ENCODE measurements around the gene CDYL. TPM values are rescaled to one million over a fixed set of nuclear protein-coding genes. Genes with fewer than 3 reads are reported as not detected.
A peak's percentile ranks its signal among the peaks of the same experiment; 100 is the strongest.

Gene CDYL
- total and polyA plus RNA-seq, 2 of the 4 experiments (the other 2 are of a cell fraction): 14.2 to 92.1 TPM

DNA sequence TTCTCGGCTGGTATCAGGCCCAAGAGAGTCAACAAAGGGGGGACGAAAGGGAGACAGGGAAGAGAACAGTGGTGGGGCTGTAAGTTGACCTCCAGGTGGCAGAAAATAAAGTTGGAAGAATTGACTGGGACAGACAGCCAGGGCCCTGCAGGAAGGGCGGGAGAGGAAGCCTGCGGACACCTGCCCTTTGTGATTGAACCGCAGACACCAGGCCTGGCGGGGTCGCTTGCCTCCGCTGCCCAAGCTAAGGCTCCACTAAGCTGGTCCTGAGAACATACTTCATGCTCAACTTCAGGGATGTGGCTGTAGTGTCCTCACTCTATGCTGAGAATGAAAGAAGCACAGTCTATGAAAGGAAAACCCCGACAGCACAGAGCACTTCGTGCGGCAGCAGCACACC lies 173.9 kb downstream of the CDYL start:
- Histone ChIP-seq H2BK20ac (ENCODE audit: low read depth, low read length) (no peak overlapping the region), H3K27me3 (ENCODE audit: control insufficient read depth, insufficient read depth, low read length) (no peaks in the 10 kb centered on the region), H2AFZ (replicated peaks; ENCODE audit: low read length, poor library complexity) (no peak overlapping the region), H3K9me1 (ENCODE audit: insufficient read depth, low read length) (peaks cover 4% of the 10 kb centered on the region), H2AK9ac (replicated peaks; ENCODE audit: low read depth, low read length, poor library complexity) (no peak overlapping the region), H3K23ac (ENCODE audit: low read depth, low read length) (no peak overlapping the region), H3K36me3 (ENCODE audit: control insufficient read depth, insufficient read depth, low read length) (peaks cover 35% of the 10 kb centered on the region), H3K27ac (ENCODE audit: insufficient read depth, low read length) (no peak overlapping the region), H3K9ac (ENCODE audit: low read depth, low read length) (no peak overlapping the region), H3K4me3 (ENCODE audit: insufficient read depth, low read depth, low read length) (no peak overlapping the region), H3K4ac (ENCODE audit: low read depth, low read length) (no peak overlapping the region), H3K4me1 (ENCODE audit: control insufficient read depth, insufficient read depth, low read length) (no peaks in the 10 kb centered on the region), H3K14ac (replicated peaks; ENCODE audit: low read depth, low read length) (no peak overlapping the region), H2BK15ac (ENCODE audit: low read depth, low read length) (no peak overlapping the region), H4K8ac (ENCODE audit: low read depth in 2 of 2, low read length in 2 of 2) (no peak overlapping the region), H4K5ac (ENCODE audit: low read depth, low read length) (no peak overlapping the region), H3K4me2 (ENCODE audit: low read depth, low read length) (no peak overlapping the region), H2BK5ac (ENCODE audit: low read depth, low read length, poor library complexity, severe bottlenecking) (no peak overlapping the region), H2BK120ac (ENCODE audit: low read depth, low read length) (no peak overlapping the region), H3K79me1 (ENCODE audit: low read depth in 1 of 2, low read length in 2 of 2) (peaks cover 4 to 10% of the 10 kb centered on the region in 2 experiments; a peak in 2 of 4 replicates), H4K20me1 (ENCODE audit: insufficient read depth, low read length) (no peaks in the 10 kb centered on the region; the same call in 1 of the 2 replicates), H2AK5ac (ENCODE audit: low read depth, low read length) (peak overlapping the region; percentile 18; the same call in 1 of the 2 replicates), H3K9me3 (ENCODE audit: control insufficient read depth, insufficient read depth, low read length) (no peaks in the 10 kb centered on the region), H3K56ac (ENCODE audit: extremely low read depth, insufficient read depth, low read length) (no peak overlapping the region), H3K18ac (ENCODE audit: low read depth, low read length) (no peak overlapping the region), H4K91ac (ENCODE audit: insufficient read depth, low read depth, low read length) (no peak overlapping the region)
- WGBS, 2 experiments (ENCODE audit: extremely low coverage in 2 of 2, insufficient read length in 1 of 2): 85% methylated on average over 3 of the region's 11 CpGs; no CpG with 5 or more reads in 1 of the 2 experiments
- ATAC-seq (ENCODE audit: low read depth): no peak
- ChIA-PET CTCF (no interaction called here), POLR2A (ENCODE audit: unreplicated experiment) (no interaction called here)
- TF ChIP-seq FOS (IDR thresholded peaks at IDR 0.05; ENCODE audit: low read depth, low read length): no peak
- TF ChIP-seq, protein P1, sequence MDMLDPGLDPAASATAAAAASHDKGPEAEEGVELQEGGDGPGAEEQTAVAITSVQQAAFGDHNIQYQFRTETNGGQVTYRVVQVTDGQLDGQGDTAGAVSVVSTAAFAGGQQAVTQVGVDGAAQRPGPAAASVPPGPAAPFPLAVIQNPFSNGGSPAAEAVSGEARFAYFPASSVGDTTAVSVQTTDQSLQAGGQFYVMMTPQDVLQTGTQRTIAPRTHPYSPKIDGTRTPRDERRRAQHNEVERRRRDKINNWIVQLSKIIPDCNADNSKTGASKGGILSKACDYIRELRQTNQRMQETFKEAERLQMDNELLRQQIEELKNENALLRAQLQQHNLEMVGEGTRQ (IDR thresholded peaks at IDR 0.05; ENCODE audit: low read depth, low read length): no peak
- TF ChIP-seq, protein P2, sequence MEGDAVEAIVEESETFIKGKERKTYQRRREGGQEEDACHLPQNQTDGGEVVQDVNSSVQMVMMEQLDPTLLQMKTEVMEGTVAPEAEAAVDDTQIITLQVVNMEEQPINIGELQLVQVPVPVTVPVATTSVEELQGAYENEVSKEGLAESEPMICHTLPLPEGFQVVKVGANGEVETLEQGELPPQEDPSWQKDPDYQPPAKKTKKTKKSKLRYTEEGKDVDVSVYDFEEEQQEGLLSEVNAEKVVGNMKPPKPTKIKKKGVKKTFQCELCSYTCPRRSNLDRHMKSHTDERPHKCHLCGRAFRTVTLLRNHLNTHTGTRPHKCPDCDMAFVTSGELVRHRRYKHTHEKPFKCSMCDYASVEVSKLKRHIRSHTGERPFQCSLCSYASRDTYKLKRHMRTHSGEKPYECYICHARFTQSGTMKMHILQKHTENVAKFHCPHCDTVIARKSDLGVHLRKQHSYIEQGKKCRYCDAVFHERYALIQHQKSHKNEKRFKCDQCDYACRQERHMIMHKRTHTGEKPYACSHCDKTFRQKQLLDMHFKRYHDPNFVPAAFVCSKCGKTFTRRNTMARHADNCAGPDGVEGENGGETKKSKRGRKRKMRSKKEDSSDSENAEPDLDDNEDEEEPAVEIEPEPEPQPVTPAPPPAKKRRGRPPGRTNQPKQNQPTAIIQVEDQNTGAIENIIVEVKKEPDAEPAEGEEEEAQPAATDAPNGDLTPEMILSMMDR (conservative IDR thresholded peaks at IDR 0.05; ENCODE audit: low read depth, low read length): no peak
- TF ChIP-seq MAFK (IDR thresholded peaks at IDR 0.05; ENCODE audit: low read depth, low read length): no peak
- TF ChIP-seq, protein P3, sequence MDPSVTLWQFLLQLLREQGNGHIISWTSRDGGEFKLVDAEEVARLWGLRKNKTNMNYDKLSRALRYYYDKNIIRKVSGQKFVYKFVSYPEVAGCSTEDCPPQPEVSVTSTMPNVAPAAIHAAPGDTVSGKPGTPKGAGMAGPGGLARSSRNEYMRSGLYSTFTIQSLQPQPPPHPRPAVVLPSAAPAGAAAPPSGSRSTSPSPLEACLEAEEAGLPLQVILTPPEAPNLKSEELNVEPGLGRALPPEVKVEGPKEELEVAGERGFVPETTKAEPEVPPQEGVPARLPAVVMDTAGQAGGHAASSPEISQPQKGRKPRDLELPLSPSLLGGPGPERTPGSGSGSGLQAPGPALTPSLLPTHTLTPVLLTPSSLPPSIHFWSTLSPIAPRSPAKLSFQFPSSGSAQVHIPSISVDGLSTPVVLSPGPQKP (IDR thresholded peaks at IDR 0.05; ENCODE audit: borderline replicate concordance, low read depth, low read length): no peak
- TF ChIP-seq BHLHE40 (IDR thresholded peaks at IDR 0.05; ENCODE audit: low read depth, low read length): no peak
- TF ChIP-seq CHD1 (IDR thresholded peaks at IDR 0.05; ENCODE audit: low read depth, low read length): no peak
- no peak for TF ChIP-seq RCOR1 (IDR thresholded peaks at IDR 0.05; ENCODE audit: insufficient replicate concordance, low read length)
- no TSS peak for BruUV-seq (replicated peaks)
- intact Hi-C loops (cut with micrococcal nuclease) (no loop called here), in situ Hi-C loops (cut with MboI; ENCODE audit: low sequenced_read_pairs) (no loop called here), dilution Hi-C loops (cut with HindIII; ENCODE audit: low sequenced_read_pairs, unreplicated experiment) (no loop called here)
- DNase-seq: no peak

Measured in IMR-90 (cell line).